Raji (cell line): ENCODE data around the gene ZNF530.

ENCODE experiments used
- POLR2A ChIP-seq: IDR thresholded peaks from 2 replicates; pipeline ENCODE4 v1.6.1; 2011; ENCODE audit warnings: low read depth, low read length, control low read depth; ENCODE audit not compliant: insufficient read depth

Gene ZNF530

GRCh38 chr19:57648331-57649003 lies 48.8 kb downstream of the ZNF530 start:
- no peak for TF ChIP-seq POLR2A

DNA sequence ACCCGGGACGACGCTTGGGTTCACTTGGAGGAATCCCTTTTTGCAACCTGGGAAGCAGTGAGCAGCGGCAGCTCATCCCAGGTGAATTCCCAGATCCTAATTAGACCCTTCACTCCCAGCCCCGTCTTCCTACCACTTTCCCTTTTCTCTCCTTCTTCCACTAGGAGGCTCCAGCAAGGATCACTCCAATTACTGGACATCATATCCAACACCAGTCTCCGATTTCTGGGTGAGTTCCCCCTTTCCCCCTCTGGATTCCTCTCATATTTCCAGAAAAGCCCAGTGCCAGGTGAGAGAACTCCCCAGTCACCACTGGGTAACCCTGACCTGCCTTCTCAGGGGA lies 51.9 kb downstream of the ZNF530 start:
- TF ChIP-seq POLR2A: no peak

- TF ChIP-seq POLR2A: no peak
Observed at GRCh38 chr19:57653689-57654088, 54.0 kb downstream of the ZNF530 start.

DNA sequence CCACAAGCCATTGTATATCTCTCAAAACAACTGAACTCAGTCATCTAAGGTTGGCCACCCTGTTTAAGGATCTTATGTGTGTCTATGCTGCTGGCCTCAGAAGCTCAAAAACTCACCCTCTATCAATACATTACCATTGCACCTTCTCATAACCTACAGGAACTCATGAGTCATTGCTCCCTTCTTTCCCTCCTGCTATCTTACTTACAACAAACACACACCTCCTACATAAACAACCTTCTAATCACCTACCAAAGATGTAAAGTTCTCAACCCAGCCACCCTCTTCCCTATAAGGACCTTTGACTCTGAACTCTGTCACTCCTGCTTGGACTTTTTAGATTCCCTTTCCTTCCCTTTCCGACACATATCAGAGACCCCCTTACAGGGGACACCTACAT lies 55.8 kb downstream of the ZNF530 start:
- no peak for TF ChIP-seq POLR2A

GRCh38 chr19:57656346-57656745 lies 56.7 kb downstream of the ZNF530 start:
- no peak for TF ChIP-seq POLR2A
